Omental fat pad (tissue), 4 donors: ENCODE results near the gene ABCD1. TPM values are rescaled to one million over a fixed set of nuclear protein-coding genes. Genes with fewer than 3 reads are reported as not detected.
A peak's percentile ranks its signal among the peaks of the same experiment; 100 is the strongest.

Experiments
- ATAC-seq: fragments of 150-250 bp; one replicate; pipeline ENCODE4 v1.9.1; 2016; ENCODE audit warnings: mild to moderate bottlenecking, moderate library complexity; ENCODE audit not compliant: low FRiP score
- DNase-seq: peaks from one replicate; pipeline ENCODE4 v3.0.0-alpha.2; 2019; ENCODE audit warnings: low spot score
- CTCF ChIP-seq, 3 donors: fragments of 450-650 bp; IDR thresholded peaks; one replicate each; pipeline ENCODE4 v1.5.1; 2016 to 2017; ENCODE audit warnings: antibody characterized with exemption in 3 of 3, mild to moderate bottlenecking in 3 of 3, moderate library complexity in 2 of 3
- total RNA-seq, 4 donors: library from RNA; depleted of rRNA; stranded (reverse); fragments of >200 nt; gene quantifications; one replicate each; pipeline ENCODE4 v1.1.0, GENCODE V29; 2016

Gene ABCD1
- total RNA-seq, 4 donors from 2014 or later: 17.5 to 38.9 (median 23.4) TPM

GRCh38 chrX:153723351-153724251 is 1.1 kb upstream of the ABCD1 start:
- DNase-seq (no peak), ATAC-seq (peak; percentile 28)
- TF ChIP-seq CTCF (IDR thresholded peaks at IDR 0.05): no peak

GRCh38 chrX:153725039-153725831 is 579 bp downstream of the ABCD1 start:
- no peak for DNase-seq
- ATAC-seq: no peak
- TF ChIP-seq CTCF (IDR thresholded peaks at IDR 0.05): no peak

- TF ChIP-seq CTCF (IDR thresholded peaks at IDR 0.05): no peak
- ATAC-seq (no peak), DNase-seq (no peak)
These were observed 1.2 kb downstream of the ABCD1 start for GRCh38 chrX:153725832-153726285.

DNA sequence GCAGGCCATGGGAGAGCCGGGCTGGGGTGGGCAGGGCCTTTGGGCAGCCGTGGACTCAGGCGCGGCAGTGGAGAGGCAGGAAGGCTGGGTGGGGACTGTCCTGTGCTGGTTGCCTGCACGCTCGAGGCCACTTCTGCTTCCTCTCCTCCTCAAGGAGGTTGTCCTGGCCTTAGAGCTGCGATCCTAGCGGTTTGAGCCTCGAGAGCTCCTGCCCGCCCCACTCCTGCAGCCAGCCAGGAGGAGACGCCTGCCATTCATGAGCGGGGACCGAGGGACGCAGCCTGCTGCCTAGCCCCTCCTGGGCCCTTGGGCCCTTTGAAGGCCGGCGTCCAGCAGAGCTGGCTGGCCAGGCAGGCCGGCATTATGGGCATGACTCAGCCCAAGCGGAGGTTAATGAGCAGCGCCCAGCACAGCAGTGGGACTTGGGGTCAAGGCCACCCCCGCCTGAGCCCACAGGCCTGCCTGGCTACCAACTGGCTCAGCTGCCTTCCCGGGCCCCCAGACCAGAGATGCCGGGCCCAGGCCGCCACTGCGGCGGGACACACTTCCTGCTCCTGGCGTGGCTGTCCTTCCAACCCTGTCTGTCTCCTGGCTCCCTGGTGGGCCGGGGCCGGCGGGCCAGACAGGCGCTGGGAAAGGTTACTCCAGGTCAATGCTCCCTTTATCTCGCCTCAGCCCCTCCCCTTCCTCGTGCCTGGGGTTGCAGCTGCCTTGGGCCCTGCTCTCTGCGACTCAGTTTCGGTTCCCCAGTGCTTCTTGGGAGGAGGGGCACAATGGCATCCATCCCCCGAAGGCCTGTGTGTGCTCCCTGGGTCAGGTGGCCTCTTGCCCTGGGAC is 1.8 kb downstream of the ABCD1 start:
- DNase-seq (no peak), ATAC-seq (peak; percentile 45)
- no peak for TF ChIP-seq CTCF (IDR thresholded peaks at IDR 0.05)

DNA sequence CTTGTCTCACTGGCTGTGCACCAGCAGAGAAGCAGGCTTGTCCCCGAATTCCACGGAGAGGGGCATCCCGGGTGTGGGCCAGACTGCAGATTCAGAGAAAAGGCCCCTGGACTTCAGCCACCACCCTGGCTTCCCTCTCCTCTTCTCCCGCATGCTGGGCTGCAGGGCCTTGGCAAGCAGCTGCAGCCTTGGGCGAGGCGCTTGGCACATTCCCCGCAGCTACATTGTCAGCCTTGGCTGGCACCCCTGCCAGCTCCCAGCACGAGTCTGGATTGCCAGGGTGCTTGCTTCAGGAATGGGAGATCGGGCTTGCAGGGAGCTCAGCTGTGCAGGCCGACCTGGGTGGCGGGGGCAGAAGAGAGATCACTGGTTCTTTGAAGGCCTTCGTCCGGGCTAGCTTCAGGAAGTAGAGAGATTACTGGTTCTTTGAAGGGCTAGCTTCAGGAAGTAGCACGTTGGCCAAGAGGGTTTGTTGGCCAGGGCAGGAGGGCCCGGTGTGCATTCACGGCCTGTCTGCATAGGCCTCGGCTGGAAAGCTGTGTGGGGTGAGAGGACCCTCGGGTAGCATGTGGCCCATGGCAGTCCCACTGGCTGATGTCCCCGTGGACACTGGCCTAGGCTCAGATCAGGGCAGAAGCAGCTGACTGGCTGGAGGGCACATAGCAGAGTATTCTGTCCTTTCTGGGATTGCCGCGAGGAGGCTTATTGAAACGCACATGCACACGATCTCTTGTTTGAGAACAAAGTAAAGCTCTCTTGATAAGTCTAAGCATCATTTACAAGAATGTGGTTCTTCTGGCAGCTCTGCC is 2.7 kb downstream of the ABCD1 start:
- no peak for TF ChIP-seq CTCF (IDR thresholded peaks at IDR 0.05)
- ATAC-seq (no peak), DNase-seq (no peak)

DNA sequence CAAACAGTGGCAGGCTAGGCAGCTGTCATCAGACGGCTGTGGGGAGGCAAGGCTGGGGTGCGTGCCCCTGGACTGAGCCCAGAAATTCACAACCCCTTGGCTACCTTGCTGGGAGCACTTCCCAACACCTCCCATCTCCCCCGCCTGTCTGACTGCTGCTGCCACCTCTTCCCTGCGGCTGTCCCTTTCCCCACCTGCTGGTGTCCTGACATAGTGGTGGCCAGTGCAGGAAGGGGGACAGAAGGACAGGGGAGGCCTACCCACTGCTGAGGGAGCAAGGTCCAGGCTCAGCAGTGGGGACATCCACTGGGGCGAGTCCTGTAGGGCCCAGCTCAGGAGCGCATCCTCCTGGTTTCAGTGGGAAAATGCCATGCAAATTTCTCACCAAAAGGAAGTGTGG is 3.4 kb downstream of the ABCD1 start:
- no peak for DNase-seq
- ATAC-seq: no peak
- no peak for TF ChIP-seq CTCF (IDR thresholded peaks at IDR 0.05)
